K562 (cell line): ENCODE data around the gene NDUFB10. TPM values are rescaled to one million over a fixed set of nuclear protein-coding genes. Genes with fewer than 3 reads are reported as not detected.

ENCODE experiments used
- ATAC-seq: fragments of 200-7000 bp; cut with Tn5 transposase; 3 replicates; pipeline ENCODE4 v1.9.1; 2020; ENCODE audit warnings: moderate library complexity
- BruUV-seq: library from RNA; stranded (reverse); fragments of 400-500 nt; replicated peaks from 2 replicates; lab custom pipeline; 2021; lab: Mats Ljungman, UMichigan
- CTCF ChIA-PET: fragments of 300-600 bp; formaldehyde crosslinking; extraction: SDS; loops from one replicate; lab custom pipeline; 2021; ENCODE audit warnings: low intra/inter-chr PET ratio; lab: Yijun Ruan, JAX
- POLR2A ChIA-PET: fragments of 300-600, 350-650 bp; sonication (Branson Sonifier 250); formaldehyde crosslinking; extraction: SDS; loops from one replicate; lab custom pipeline; 2021; ENCODE audit warnings: antibody characterized with exemption, inconsistent platforms; lab: Yijun Ruan, JAX
- DNase-seq, 4 experiments: peaks; one replicate each; pipeline versions ENCODE4 v3.0.0 to v3.0.0-alpha.2; 2011 to 2018; ENCODE audit warnings: low spot score in 3 of 4, mixed read lengths in 3 of 4; ENCODE audit errors: extremely low read depth in 1 of 4
- FAIRE-seq: peaks from 2 replicates; lab custom pipeline; 2011; peaks lifted over from hg19 to GRCh38; lab: Jason Lieb, UNC
- H2AFZ ChIP-seq: 2 replicates; pipeline ENCODE4 v1.6.0; 2011; ENCODE audit warnings: low read depth, low read length, control low read depth, inconsistent platforms
- H3K27ac ChIP-seq: fragments of 200-600 bp; 3 replicates; pipeline ENCODE4 v1.8.0; 2011; ENCODE audit warnings: low read depth, mild to moderate bottlenecking, control low read depth, inconsistent platforms, low read length, moderate library complexity, mixed read lengths; ENCODE audit errors: extremely low read depth
- H3K27me3 ChIP-seq, 2 experiments: fragments of 300-600 bp in 1 of 2; 2 replicates in 1 of 2; 3 replicates in 1 of 2; pipeline versions ENCODE4 v1.6.0 to v1.8.0; 2011; ENCODE audit warnings: inconsistent platforms in 2 of 2, low read length in 2 of 2, mild to moderate bottlenecking in 1 of 2, mixed read lengths in 1 of 2, moderate library complexity in 1 of 2; ENCODE audit not compliant: control insufficient read depth in 2 of 2, insufficient read depth in 2 of 2
- H3K36me3 ChIP-seq: fragments of 300-600 bp; 3 replicates; pipeline ENCODE4 v1.8.0; 2011; ENCODE audit warnings: mild to moderate bottlenecking, low read length, inconsistent platforms; ENCODE audit not compliant: control insufficient read depth, insufficient read depth
- H3K4me1 ChIP-seq, 2 experiments: fragments of 200-600 bp in 1 of 2; replicated peaks in 1 of 2; 2 replicates in 1 of 2; 3 replicates in 1 of 2; pipeline versions ENCODE4 v1.5.1 to v1.8.0; 2011; ENCODE audit warnings: inconsistent platforms in 2 of 2, low read length in 2 of 2, mild to moderate bottlenecking in 1 of 2, mixed read lengths in 1 of 2, moderate library complexity in 1 of 2; ENCODE audit not compliant: control insufficient read depth in 2 of 2, insufficient read depth in 2 of 2
- H3K4me2 ChIP-seq: 2 replicates; pipeline ENCODE4 v1.6.1; 2011; ENCODE audit warnings: low read length, control low read depth, inconsistent platforms, mixed read lengths; ENCODE audit not compliant: insufficient read depth
- H3K4me3 ChIP-seq: fragments of 200-600 bp; sonication (generic), shearing (Covaris generic); 2 replicates; pipeline ENCODE4 v1.5.1; 2016; ENCODE audit warnings: control low read depth, inconsistent platforms
- H3K79me2 ChIP-seq: fragments of 200-600 bp; 3 replicates; pipeline ENCODE4 v1.8.0; 2011; ENCODE audit warnings: low read length, inconsistent platforms; ENCODE audit not compliant: control insufficient read depth, insufficient read depth
- H3K9ac ChIP-seq, 2 experiments: 2 replicates each; pipeline versions ENCODE4 v1.6.0 to v1.6.1; 2011; ENCODE audit warnings: low read depth in 2 of 2, low read length in 2 of 2, control low read depth in 1 of 2, inconsistent platforms in 1 of 2, mild to moderate bottlenecking in 1 of 2, mixed read lengths in 1 of 2; ENCODE audit not compliant: insufficient read depth in 1 of 2
- H3K9me1 ChIP-seq: one replicate; pipeline ENCODE4 v1.6.0; 2011; ENCODE audit warnings: inconsistent platforms, mild to moderate bottlenecking, low read length, moderate library complexity; ENCODE audit not compliant: control insufficient read depth, insufficient read depth
- H3K9me3 ChIP-seq: replicated peaks from 2 replicates; pipeline ENCODE4 v1.5.1; 2011; ENCODE audit warnings: low read depth, low read length, inconsistent platforms; ENCODE audit not compliant: control insufficient read depth, insufficient read depth
- H4K20me1 ChIP-seq: replicated peaks from 2 replicates; pipeline ENCODE4 v1.6.1; 2011; ENCODE audit warnings: low read length, inconsistent platforms, mixed read lengths; ENCODE audit not compliant: control insufficient read depth, insufficient read depth
- ETS1 ChIP-seq: conservative IDR thresholded peaks from 2 replicates; pipeline ENCODE4 v1.6.1; 2011; ENCODE audit warnings: low read depth, mild to moderate bottlenecking, low read length; ENCODE audit not compliant: control insufficient read depth
- HNRNPLL ChIP-seq: fragments of 200-400 bp; formaldehyde crosslinking; IDR thresholded peaks from 2 replicates; pipeline ENCODE4 v1.6.1; 2017; ENCODE audit warnings: low read length, low read depth, mild to moderate bottlenecking; ENCODE audit not compliant: poor library complexity, severe bottlenecking
- JUNB ChIP-seq: fragments of 450-650 bp; formaldehyde crosslinking; conservative IDR thresholded peaks from 2 replicates; pipeline ENCODE4 v1.4.0; 2020; ENCODE audit warnings: mild to moderate bottlenecking
- KLF13 ChIP-seq: fragments of 450-650 bp; IDR thresholded peaks from 2 replicates; pipeline ENCODE4 v1.6.1; 2016; ENCODE audit warnings: missing genetic modification characterization, low read depth, mild to moderate bottlenecking, missing compliant biosample characterization, moderate library complexity, borderline replicate concordance
- OTX1 ChIP-seq: fragments of 450-650 bp; formaldehyde crosslinking; IDR thresholded peaks from 2 replicates; pipeline ENCODE4 v1.4.0; 2022; ENCODE audit warnings: mild to moderate bottlenecking
- SIN3A ChIP-seq, 2 experiments: fragments of 150-350 bp in 1 of 2; IDR thresholded peaks; 2 replicates each; pipeline ENCODE4 v1.6.1; 2011 to 2016; ENCODE audit warnings: borderline replicate concordance in 2 of 2, low read depth in 2 of 2, low read length in 2 of 2, mild to moderate bottlenecking in 2 of 2, moderate library complexity in 2 of 2; ENCODE audit not compliant: control insufficient read depth in 1 of 2
- ZBTB7A ChIP-seq: IDR thresholded peaks from 2 replicates; pipeline ENCODE4 v1.6.1; 2011; ENCODE audit warnings: low read depth, mild to moderate bottlenecking, low read length, moderate library complexity, borderline replicate concordance; ENCODE audit not compliant: control insufficient read depth
- ZNF143 ChIP-seq: sonication (generic); formaldehyde crosslinking; IDR thresholded peaks from 2 replicates; pipeline ENCODE4 v1.9.0; 2022; ENCODE audit warnings: mild to moderate bottlenecking, missing genetic modification reagents
- ZNF146 ChIP-seq: IDR thresholded peaks from one replicate; pipeline ENCODE4 v1.6.1; 2018; ENCODE audit warnings: missing compliant biosample characterization; ENCODE audit not compliant: unreplicated experiment
- WGBS: fragments of 100-300 bp; shearing (Covaris generic); methylation state at CpG from one replicate; pipeline ENCODE4 v1.1.6; 2016; ENCODE audit warnings: low coverage, mixed read lengths; ENCODE audit not compliant: insufficient coverage; ENCODE audit errors: missing lambda C conversion rate; 5-methylcytosine and 5-hydroxymethylcytosine counted together
- in situ Hi-C: fragments of 300-500 bp; cut with MboI; formaldehyde crosslinking; loops from 4 replicates; pipeline ENCODE4 v1.15.0; 2018; ENCODE audit warnings: inconsistent platforms, mixed read lengths
- intact Hi-C: fragments of 100-400 bp; cut with micrococcal nuclease; formaldehyde crosslinking; loops from 2 replicates; pipeline ENCODE4 v1.14.2; 2022
- polyA plus RNA-seq, 8 experiments: library from polyadenylated mRNA; depleted of rRNA in 4 of 8; stranded (reverse) in 5 of 8; unstranded in 3 of 8; fragments of >200 nt; fragmentation: Nextera tagmentation in 2 of 8; fragmentation: Illumina TruSeq in 1 of 8; extraction: Ambion mirVana in 2 of 8; extraction: Trizol in 1 of 8; gene quantifications; 2 replicates each; pipeline versions ENCODE4 v1.2.1 to v1.2.3, GENCODE V29; 2011 to 2014; ENCODE audit warnings: inconsistent platforms in 1 of 8, missing spikeins in 1 of 8
- total RNA-seq, 7 experiments: library from RNA; depleted of rRNA in 6 of 7; stranded (reverse); fragments of >200 nt in 6 of 7; fragmentation: Illumina TruSeq in 2 of 7; extraction: Trizol in 2 of 7; gene quantifications; 2 replicates each; pipeline versions ENCODE4 v1.2.1 to v1.2.3, GENCODE V29; 2011 to 2021; ENCODE audit warnings: low replicate concordance in 1 of 7

Gene NDUFB10
- total and polyA plus RNA-seq, 9 of the 15 experiments (the other 6 are each of a cell fraction or from before 2014, with no cell fraction given), result 69.3 to 527 (median 161) TPM

- TF ChIP-seq ZNF146 (CRISPR knock-in tag), result no peak
Measured at GRCh38 chr16:1971796-1972489, 12.6 kb downstream of the NDUFB10 start, which contains the start of gene TBL3 (continued).

DNA sequence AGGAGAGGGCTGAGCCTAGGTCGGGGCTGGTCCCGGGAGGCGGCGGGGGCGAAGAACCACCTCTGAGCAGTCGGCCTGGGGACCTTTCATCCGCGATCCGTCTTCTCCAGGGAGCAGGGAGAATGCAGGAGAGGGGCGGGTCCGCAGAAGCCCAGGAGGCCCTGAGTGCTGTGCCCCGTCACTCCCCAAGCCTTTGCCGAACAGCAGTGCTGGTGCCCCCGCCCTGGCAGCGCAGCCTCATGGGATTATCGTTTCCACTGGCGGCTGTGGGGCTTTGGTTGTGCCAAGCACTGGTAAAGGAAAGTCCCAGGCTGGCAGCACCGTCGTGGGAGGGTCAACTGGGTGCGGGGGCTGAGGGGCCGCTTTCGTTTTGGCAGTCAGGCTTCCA, 13.1 kb downstream of the NDUFB10 start:
- peak; percentile 61 for ATAC-seq
- H2AFZ ChIP-seq, result 0 out of 2 replicates have a peak overlapping the region, but pooled peaks have one; percentile 68

More for the DNA sequence above, 13.1 kb downstream of the NDUFB10 start:
- no peaks in the 10 kb centered on the region for H3K27me3 ChIP-seq
- no peaks in the 10 kb centered on the region for H3K9me3 ChIP-seq
- POLR2A ChIA-PET, result interaction anchor here (1.0 to 2.2 kb wide), 7 partner anchors 8 to 183 kb away, joined by 3 to 16 read pairs (median 7); partner anchors contain the start of genes GFER, NDUFB10, NOXO1 and RPS2
- intact Hi-C loops, result no loop called here
- under 1% methylated on average over 22 of the region's 22 CpGs for WGBS
- FAIRE-seq (no peak), DNase-seq (peak in 1 of 4 experiments; percentile 46)
- no peaks in the 10 kb centered on the region for H4K20me1 ChIP-seq
- peak overlapping the region; percentile 84 for H3K27ac ChIP-seq
- peaks cover 42% of the 10 kb centered on the region; the same call in 2 of the 3 replicates for H3K36me3 ChIP-seq
- TF ChIP-seq ETS1 (0 out of 2 replicates have a peak, but pooled peaks have one; percentile 36), OTX1 (CRISPR knock-in tag) (no peak), ZNF143 (no peak), KLF13 (0 out of 2 replicates have a peak, but pooled peaks have one; percentile 26), JUNB (CRISPR knock-in tag) (no peak), ZBTB7A (peak; percentile 67; the same call in 1 of the 2 replicates), SIN3A (IDR thresholded peaks at IDR 0.05; ENCODE audit: borderline replicate concordance in 2 of 2, control insufficient read depth in 1 of 2, low read depth in 2 of 2, low read length in 2 of 2) (0 out of 4 replicates have a peak, but pooled peaks of 1 of the 2 experiments have one; percentile 69), HNRNPLL (no peak)
- H3K79me2 ChIP-seq, result peaks cover 38% of the 10 kb centered on the region
- in situ Hi-C loops, result no loop called here
- peaks cover 7 to 70% of the 10 kb centered on the region in 2 experiments; a peak in 4 of 5 replicates for H3K4me1 ChIP-seq
- CTCF ChIA-PET, result no interaction called here
- peak overlapping the region; percentile 90 to 99 for H3K9ac ChIP-seq
- TSS peak; percentile 59 for BruUV-seq
- peak overlapping the region; percentile 91 for H3K4me2 ChIP-seq
- peaks cover 3% of the 10 kb centered on the region for H3K9me1 ChIP-seq
- H3K4me3 ChIP-seq, result peak overlapping the region; percentile 100
